T1000 (cell line): ENCODE data around the gene DHRS7.
A peak's percentile ranks its signal among the peaks of the same experiment; 100 is the strongest.

ENCODE experiments used
- DNase-seq: peaks from one replicate; lab custom pipeline; 2025; ENCODE audit warnings: mixed read lengths; lab: John Stamatoyannopoulos, UW

Gene DHRS7

DNA sequence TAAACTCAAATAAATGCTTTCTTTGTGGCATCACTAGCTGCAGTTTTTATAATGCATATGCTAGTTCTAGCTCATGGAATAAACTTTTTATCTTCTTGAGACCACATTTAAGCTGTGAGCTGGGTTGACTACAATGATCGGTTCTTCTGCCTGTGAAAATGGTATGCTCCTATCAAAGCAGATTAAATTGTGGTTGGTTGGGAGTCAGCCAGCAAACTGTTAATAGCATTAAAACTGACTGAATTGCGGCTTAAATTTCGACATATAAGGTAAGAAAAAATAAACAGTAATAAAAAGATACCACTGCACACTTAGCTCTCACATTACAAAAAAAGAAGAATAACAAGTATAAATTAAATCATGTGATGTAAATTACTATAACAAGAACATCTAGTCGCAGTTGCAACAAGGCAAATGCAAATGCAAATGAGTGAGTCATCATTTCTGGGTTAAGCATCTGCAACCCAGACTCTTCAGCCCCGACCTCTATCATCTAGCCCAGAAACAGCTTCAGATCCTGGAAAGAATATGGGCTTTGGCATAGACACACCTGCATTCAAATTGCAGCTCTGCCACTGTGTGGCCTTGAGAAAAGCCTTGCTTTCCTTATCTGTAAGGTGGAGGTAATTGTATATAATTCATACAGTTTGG lies 19.8 kb upstream of the DHRS7 start:
- DNase-seq, result no peak

GRCh38 chr14:60184146-60184904 lies 19.1 kb upstream of the DHRS7 start:
- no peak for DNase-seq

DNA sequence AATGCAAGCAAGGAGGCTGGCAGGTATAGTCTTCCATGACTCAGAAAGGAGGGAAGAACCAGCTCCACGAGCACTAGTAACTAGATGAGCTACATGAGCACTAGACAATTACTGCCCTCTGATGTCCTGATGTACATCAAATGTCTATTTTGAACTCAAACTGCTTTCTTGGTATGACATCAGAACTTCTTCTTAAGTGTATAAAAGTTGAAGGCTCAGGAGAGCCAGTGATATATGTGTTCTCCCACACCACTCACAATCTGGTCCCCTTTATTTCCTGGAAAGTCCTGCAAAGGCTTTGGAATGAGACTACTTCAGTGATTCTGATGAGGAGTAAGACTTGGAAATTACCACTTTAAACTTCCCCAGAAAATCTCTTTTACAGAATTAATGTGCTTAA lies 18.5 kb upstream of the DHRS7 start:
- no peak for DNase-seq

- no peak for DNase-seq
These were observed 17.9 kb upstream of the DHRS7 start for GRCh38 chr14:60183138-60183537.

DNA sequence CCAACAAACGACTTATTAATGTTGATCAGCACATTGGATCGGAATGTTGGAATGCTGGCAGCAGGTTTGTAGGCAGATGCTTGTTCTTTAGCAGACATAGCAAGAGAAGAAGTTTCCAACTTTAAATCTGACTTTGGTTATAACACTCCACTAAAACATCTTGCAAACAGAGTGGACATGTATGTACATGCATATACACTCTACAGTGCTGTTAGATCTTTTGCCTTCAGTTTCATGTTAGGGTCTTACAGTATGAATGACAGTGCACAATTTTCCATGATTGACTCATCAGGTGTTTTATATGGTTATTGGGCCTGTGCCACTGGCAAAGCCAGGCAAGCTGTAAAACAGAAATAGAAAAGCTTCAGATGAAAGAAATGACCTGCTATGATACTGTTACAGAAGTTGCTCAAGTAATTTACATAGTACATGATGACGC lies 14.3 kb upstream of the DHRS7 start:
- no peak for DNase-seq

DNA sequence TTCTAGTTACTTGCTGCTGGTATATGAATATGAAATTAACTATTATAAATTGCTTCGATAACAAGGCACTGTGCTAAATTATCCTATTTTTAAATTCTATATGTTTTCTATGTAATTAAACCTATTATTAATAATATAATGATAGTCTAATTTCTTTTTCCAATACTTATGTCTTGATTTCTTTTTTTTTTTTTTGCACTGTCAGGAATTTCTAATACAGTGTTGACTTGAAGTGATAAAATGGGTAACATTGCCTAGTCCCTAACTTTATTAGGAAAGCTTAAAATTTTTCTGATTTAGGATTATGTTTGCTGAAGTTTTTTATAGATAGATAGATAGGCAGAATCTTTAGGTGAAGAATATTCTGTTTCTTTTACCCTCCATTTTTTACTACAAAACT lies 13.6 kb upstream of the DHRS7 start:
- no peak for DNase-seq

GRCh38 chr14:60178164-60178563 lies 13.0 kb upstream of the DHRS7 start:
- DNase-seq, result no peak

DNA sequence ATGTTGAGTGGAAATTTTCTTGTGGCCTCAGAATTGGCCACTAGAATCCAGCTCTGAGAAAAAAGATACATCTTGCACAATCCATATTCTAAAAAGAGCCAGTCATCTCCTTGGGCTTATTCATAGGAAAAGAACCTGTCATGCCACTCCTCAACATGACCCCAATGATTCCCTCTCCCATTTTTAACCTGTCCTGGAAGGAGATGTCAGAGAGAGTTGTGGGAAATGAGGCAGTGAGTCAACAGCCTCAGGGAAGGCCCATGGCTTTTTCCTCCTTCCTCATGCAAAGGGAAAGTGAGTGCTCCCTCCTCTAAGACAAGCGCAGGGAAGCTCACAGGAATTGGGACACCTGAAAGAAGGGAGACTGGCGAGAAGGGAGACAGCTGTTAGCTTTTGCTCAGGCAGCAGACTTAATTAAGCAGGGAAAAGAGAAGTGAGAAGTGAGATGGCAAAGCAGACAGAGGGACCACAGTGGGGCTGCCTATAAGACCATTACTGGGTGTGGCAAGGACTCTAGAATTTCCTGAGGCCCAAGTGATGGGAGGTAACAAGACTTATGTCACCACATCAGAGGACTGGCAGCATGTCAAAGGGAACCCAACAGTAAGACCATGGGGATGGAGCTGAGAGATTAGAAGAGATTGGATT lies 10.2 kb upstream of the DHRS7 start:
- peak; percentile 27 for DNase-seq

- no peak for DNase-seq
These were observed 9.4 kb upstream of the DHRS7 start for GRCh38 chr14:60174352-60175254.

- DNase-seq, result no peak
These were observed 6.5 kb upstream of the DHRS7 start for GRCh38 chr14:60171690-60172089.

- no peak for DNase-seq
These were observed 5.8 kb upstream of the DHRS7 start for GRCh38 chr14:60170948-60171347.

GRCh38 chr14:60169722-60170121 lies 4.5 kb upstream of the DHRS7 start:
- no peak for DNase-seq

- DNase-seq, result no peak
These were observed 944 bp upstream of the DHRS7 start for GRCh38 chr14:60166142-60166541.

DNA sequence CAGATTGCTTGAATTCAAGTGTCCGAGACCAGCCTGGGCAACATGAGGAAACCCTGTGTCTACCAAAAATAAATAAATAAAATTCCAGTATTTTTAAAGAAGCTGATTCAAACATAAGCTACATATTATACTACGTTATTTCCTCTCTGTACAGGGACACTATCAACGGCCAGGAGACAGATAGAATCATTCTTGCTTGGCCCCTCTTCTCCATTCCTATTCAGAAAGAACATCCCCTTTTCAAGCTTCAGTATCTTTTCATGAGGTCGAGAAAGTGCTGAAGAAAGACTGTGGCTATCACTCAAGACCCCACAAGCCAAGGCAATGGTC lies 314 bp upstream of the DHRS7 start:
- DNase-seq, result no peak

- DNase-seq, result no peak
These were observed 840 bp downstream of the DHRS7 start for GRCh38 chr14:60164404-60164711.

DNA sequence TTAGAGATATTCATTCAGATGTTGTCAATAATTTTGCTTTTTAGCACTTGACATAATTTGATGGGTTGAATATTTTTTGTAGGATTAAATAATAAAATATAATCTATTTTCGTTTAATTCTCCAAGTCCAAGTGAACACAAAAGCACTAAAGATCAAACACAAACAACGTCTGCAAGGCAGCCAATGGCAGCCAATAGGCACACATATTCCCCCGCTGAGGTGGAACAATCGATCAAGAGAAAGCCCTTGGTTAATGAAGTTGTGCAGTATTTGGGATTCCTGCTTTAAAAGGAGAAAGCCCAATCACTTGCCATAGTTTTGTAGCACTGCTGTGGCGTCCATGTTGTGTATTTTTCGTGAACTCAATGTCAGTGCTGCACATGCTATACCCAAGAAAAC lies 1.5 kb downstream of the DHRS7 start:
- no peak for DNase-seq

- no peak for DNase-seq
These were observed 3.7 kb downstream of the DHRS7 start for GRCh38 chr14:60161196-60162107.

DNA sequence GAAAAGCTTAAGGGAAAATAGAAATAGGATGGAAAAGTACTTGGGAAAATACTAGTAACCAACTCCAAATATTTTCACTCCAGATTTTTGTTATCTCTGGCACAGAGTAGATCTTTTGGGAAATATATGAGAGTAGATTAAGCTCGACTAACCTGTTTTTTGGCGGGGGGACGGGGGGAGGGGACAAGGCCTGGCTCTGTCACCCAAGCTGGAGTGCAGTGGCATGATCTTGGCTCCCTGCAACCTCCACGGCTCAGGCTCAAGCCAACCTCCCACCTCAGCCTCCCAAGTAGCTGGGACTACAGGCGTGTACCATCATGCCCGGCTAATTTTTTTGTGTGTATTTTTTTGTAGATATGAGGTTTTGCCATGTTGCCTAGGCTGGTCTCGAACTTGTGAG lies 4.8 kb downstream of the DHRS7 start:
- no peak for DNase-seq

DNA sequence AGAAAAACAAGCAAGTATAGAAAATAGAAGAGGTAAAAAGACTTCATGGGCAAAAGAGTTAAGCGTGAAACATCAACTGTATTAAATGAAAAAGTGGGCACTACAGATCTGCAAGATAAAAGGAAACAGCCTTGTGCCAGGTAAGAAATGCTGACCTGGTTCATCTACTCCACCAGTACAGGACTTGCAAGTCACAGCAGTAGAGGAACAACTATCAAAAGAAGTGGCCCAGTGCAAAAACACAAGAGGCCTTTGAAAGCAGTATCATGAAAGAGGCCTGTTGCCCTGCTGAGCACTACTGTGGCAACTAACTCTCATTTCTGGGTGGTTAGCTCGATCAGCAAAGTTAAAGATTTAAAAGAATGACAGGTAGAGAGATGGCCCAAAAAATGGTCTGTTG lies 10.5 kb downstream of the DHRS7 start:
- no peak for DNase-seq

GRCh38 chr14:60153991-60154390 lies 11.2 kb downstream of the DHRS7 start:
- DNase-seq, result no peak

- peak; percentile 74 for DNase-seq
These were observed 13.5 kb downstream of the DHRS7 start for GRCh38 chr14:60151715-60152114.
